H1 (cell line): ENCODE measurements around the gene FCRLB. TPM values are rescaled to one million over a fixed set of nuclear protein-coding genes. Genes with fewer than 3 reads are reported as not detected.

ENCODE experiments used
- BRCA1 ChIP-seq: IDR thresholded peaks from 2 replicates; pipeline ENCODE4 v1.6.1; 2012; ENCODE audit warnings: low read depth, low read length, improper control_type of control experiment
- FOSL1 ChIP-seq: IDR thresholded peaks from 2 replicates; pipeline ENCODE4 v1.6.1; 2011; ENCODE audit warnings: mild to moderate bottlenecking, low read depth, low read length, moderate library complexity; ENCODE audit not compliant: insufficient read depth
- KDM4A ChIP-seq: IDR thresholded peaks from one replicate; pipeline ENCODE4 v1.7.1; 2012; ENCODE audit warnings: low read depth, mild to moderate bottlenecking, moderate library complexity, low read length, inconsistent platforms; ENCODE audit not compliant: severe bottlenecking
- TAF7 ChIP-seq: optimal IDR thresholded peaks from 2 replicates; pipeline ENCODE3; 2011; ENCODE audit warnings: low read depth, mild to moderate bottlenecking, inconsistent platforms, low read length, moderate library complexity, borderline replicate concordance
- polyA plus RNA-seq, 7 experiments: library from polyadenylated mRNA; depleted of rRNA in 3 of 7; stranded (reverse) in 5 of 7; unstranded in 2 of 7; fragments of >200 nt in 5 of 7; fragments of 200-250 nt in 2 of 7; gene quantifications; 1 replicate in 5 of 7; 2 replicates in 1 of 7; 4 replicates in 1 of 7; pipeline versions ENCODE4 v1.2.1 to v1.2.3, GENCODE V29; 2011 to 2013; ENCODE audit warnings: missing spikeins in 2 of 7, mixed read lengths in 2 of 7
- total RNA-seq: library from RNA; stranded (reverse); fragmentation: NEBNext Ultra II Directional; extraction: Animal tissue kit (Norgen Biotek cat#: 25700); gene quantifications from 2 replicates; pipeline ENCODE4 v1.2.1, GENCODE V29; 2021

Gene FCRLB
- total and polyA plus RNA-seq, 2 of the 8 experiments (the other 6 are each of a cell fraction or from before 2014, with no cell fraction given) = 0.14 to 0.24 TPM

DNA sequence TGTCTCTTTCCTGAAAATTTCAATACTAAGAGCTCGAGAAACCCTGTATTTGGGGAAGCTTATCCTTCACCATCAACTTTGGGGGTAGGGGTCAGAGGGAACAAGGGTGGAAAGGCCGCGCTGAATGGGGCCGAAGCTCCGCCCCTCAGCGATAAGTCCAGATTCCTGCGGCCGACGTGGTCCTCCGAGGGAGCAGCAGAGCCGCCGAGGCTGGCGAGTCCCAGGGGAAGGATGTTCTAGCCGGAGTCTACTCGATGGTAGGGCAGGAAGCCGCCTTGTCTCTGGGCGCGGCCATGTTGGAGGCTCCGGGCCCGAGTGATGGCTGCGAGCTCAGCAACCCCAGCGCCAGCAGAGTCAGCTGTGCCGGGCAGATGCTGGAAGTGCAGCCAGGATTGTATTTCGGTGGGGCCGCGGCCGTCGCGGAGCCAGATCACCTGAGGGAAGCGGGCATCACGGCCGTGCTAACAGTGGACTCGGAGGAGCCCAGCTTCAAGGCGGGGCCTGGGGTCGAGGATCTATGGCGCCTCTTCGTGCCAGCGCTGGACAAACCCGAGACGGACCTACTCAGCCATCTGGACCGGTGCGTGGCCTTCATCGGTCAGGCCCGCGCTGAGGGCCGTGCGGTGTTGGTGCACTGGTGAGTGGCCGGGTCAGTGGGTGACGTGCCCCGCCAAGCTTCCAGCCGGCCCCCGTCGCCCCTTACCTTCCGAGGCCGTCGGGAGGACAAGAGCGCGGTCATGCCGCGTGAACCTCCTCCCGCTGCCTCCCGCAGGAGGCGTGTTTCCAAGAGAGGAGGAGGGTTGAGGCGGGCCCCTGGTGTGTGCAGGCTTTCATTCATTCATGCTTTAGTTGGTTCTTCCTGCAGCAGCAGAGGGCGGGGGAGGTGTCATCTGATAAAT, 28.4 kb downstream of the FCRLB start, which contains the start of gene DUSP12 (continued):
- TF ChIP-seq FOSL1 = no peak
- 0 out of 2 replicates have a peak, but pooled peaks have one; percentile 17 for TF ChIP-seq BRCA1
- TF ChIP-seq KDM4A = peak; percentile 66
- TF ChIP-seq TAF7 = peak; percentile 81
- TF ChIP-seq, all 59 proteins: peak for 22
